ENCODE data around the gene HEATR9.

Gene HEATR9

GRCh38 chr17:35811759-35812158 is 56.9 kb downstream of the HEATR9 start:
- H3K4me1 ChIP-seq (ENCODE audit: insufficient read depth, low read length, severe bottlenecking), result peaks cover 29% of the 10 kb centered on the region
- no peaks in the 10 kb centered on the region for H3K9me2 ChIP-seq (ENCODE audit: low read depth, low read length)
- no peaks in the 10 kb centered on the region for H3F3A ChIP-seq (ENCODE audit: insufficient read depth, low read length)
- H3K9me3 ChIP-seq (ENCODE audit: low read length), result no peaks in the 10 kb centered on the region
- no peak overlapping the region for H2AFZ ChIP-seq (ENCODE audit: low read length)
- peaks cover 71% of the 10 kb centered on the region for H3K79me2 ChIP-seq (ENCODE audit: insufficient read depth, low read length)
- H3K9ac ChIP-seq (ENCODE audit: low read length), result no peak overlapping the region
- H3K4me3 ChIP-seq (ENCODE audit: low read depth, low read length, poor library complexity, severe bottlenecking), result peak overlapping the region; percentile 72
- peak overlapping the region; percentile 94 for H3K4me2 ChIP-seq (ENCODE audit: low read length)
- H3K27ac ChIP-seq (ENCODE audit: low read depth, low read length, poor library complexity, severe bottlenecking), result no peak overlapping the region
- TF ChIP-seq EZH2 (IDR thresholded peaks at IDR 0.05; ENCODE audit: borderline replicate concordance, low read length), result no peak
- TF ChIP-seq, protein P1, sequence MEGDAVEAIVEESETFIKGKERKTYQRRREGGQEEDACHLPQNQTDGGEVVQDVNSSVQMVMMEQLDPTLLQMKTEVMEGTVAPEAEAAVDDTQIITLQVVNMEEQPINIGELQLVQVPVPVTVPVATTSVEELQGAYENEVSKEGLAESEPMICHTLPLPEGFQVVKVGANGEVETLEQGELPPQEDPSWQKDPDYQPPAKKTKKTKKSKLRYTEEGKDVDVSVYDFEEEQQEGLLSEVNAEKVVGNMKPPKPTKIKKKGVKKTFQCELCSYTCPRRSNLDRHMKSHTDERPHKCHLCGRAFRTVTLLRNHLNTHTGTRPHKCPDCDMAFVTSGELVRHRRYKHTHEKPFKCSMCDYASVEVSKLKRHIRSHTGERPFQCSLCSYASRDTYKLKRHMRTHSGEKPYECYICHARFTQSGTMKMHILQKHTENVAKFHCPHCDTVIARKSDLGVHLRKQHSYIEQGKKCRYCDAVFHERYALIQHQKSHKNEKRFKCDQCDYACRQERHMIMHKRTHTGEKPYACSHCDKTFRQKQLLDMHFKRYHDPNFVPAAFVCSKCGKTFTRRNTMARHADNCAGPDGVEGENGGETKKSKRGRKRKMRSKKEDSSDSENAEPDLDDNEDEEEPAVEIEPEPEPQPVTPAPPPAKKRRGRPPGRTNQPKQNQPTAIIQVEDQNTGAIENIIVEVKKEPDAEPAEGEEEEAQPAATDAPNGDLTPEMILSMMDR (IDR thresholded peaks at IDR 0.05; ENCODE audit: low read length), result no peak
- peaks cover 41% of the 10 kb centered on the region; the same call in 1 of the 2 replicates for H3K36me3 ChIP-seq (ENCODE audit: insufficient read depth, low read length)
- H4K20me1 ChIP-seq (ENCODE audit: insufficient read depth, low read length), result peaks cover 5% of the 10 kb centered on the region; the same call in 1 of the 2 replicates
- H3K27me3 ChIP-seq (ENCODE audit: insufficient read depth, low read length), result no peaks in the 10 kb centered on the region

GRCh38 chr17:35809855-35810461 is 58.7 kb downstream of the HEATR9 start:
- Histone ChIP-seq H3K27me3 (ENCODE audit: insufficient read depth, low read length) (no peaks in the 10 kb centered on the region), H3K9ac (ENCODE audit: low read length) (peak overlapping the region; percentile 77), H3K79me2 (ENCODE audit: insufficient read depth, low read length) (peaks cover 53% of the 10 kb centered on the region), H2AFZ (ENCODE audit: low read length) (no peak overlapping the region), H3K4me3 (ENCODE audit: low read depth, low read length, poor library complexity, severe bottlenecking) (peak overlapping the region; percentile 72), H3K36me3 (ENCODE audit: insufficient read depth, low read length) (peaks cover 23% of the 10 kb centered on the region; the same call in 1 of the 2 replicates), H3K9me2 (ENCODE audit: low read depth, low read length) (no peaks in the 10 kb centered on the region), H3K4me1 (ENCODE audit: insufficient read depth, low read length, severe bottlenecking) (peaks cover 29% of the 10 kb centered on the region), H3K9me3 (ENCODE audit: low read length) (no peaks in the 10 kb centered on the region), H3K4me2 (ENCODE audit: low read length) (peak overlapping the region; percentile 94), H4K20me1 (ENCODE audit: insufficient read depth, low read length) (peaks cover 5% of the 10 kb centered on the region; the same call in 1 of the 2 replicates), H3K27ac (ENCODE audit: low read depth, low read length, poor library complexity, severe bottlenecking) (peak overlapping the region; percentile 84), H3F3A (ENCODE audit: insufficient read depth, low read length) (no peaks in the 10 kb centered on the region)
- TF ChIP-seq, protein P1 (IDR thresholded peaks at IDR 0.05; ENCODE audit: low read length), result no peak
- no peak for TF ChIP-seq EZH2 (IDR thresholded peaks at IDR 0.05; ENCODE audit: borderline replicate concordance, low read length)

DNA sequence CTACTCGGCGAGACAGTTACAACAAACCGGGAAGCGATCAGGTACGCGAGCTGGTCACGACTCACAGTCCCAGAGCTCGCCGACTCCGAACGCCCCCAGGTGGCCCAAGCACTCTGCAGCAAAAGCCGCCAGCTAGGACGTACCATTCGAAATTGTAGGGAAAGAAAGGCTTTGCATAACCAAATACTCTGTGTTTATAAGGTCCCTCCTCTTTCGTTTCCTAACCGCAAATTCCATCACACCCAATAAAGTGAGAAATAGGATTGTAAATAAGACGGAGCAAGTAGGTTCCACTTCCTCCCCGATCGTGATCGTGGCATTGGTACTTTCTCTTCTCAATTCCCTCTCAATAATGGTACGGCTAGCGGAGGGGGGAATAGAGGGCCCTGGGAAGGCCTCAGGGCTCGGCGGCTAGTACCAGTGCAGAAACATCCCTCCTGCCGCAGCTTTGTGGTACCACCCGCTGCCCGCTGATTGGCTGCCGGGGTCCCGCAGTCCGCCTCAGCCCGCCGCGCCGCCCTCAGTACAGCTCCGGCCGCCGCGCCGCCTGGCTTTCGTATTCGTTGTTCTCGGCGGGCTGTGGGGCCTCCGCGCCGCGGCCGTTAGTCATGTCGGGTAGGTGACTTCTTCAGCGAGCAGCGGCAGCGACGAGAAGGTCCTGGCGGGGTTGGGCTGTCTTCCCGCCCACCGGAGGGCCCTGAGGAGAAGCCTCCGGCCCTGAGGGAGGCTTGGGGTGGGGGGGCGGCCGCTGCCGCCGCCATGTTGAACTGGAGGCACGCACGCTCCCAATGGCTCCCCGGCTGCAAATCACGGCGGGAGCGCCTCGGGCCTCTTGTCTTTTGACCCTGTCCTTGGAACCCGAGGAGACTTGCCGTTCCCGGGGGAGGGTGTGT is 59.5 kb downstream of the HEATR9 start, which contains the start of gene TAF15:
TSS of gene TAF15 (plus strand) at position 523 of the 893 bp plus-strand sequence. CDS start at position 609, 86 bp downstream.
- peak within 1 kb of the TSS; percentile 72 for H3K4me3 ChIP-seq (ENCODE audit: low read depth, low read length, poor library complexity, severe bottlenecking)
- H3K79me2 ChIP-seq (ENCODE audit: insufficient read depth, low read length), result peaks cover 46% of the 10 kb centered on the region
- peak within 1 kb of the TSS; percentile 94 for H3K4me2 ChIP-seq (ENCODE audit: low read length)
- H2AFZ ChIP-seq (ENCODE audit: low read length), result peak within 1 kb of the TSS; percentile 23; the same call in 1 of the 2 replicates
- peak within 1 kb of the TSS; percentile 77 for H3K9ac ChIP-seq (ENCODE audit: low read length)
- no peaks in the 10 kb centered on the region for H3K27me3 ChIP-seq (ENCODE audit: insufficient read depth, low read length)
- peaks cover 21% of the 10 kb centered on the region; the same call in 1 of the 2 replicates for H3K36me3 ChIP-seq (ENCODE audit: insufficient read depth, low read length)
- peak within 1 kb of the TSS; percentile 84 for H3K27ac ChIP-seq (ENCODE audit: low read depth, low read length, poor library complexity, severe bottlenecking)
- H3K9me3 ChIP-seq (ENCODE audit: low read length), result no peaks in the 10 kb centered on the region
- H3F3A ChIP-seq (ENCODE audit: insufficient read depth, low read length), result no peaks in the 10 kb centered on the region
- TF ChIP-seq, protein P1 (IDR thresholded peaks at IDR 0.05; ENCODE audit: low read length), result peak; percentile 84
- TF ChIP-seq EZH2 (IDR thresholded peaks at IDR 0.05; ENCODE audit: borderline replicate concordance, low read length), result no peak
- no peaks in the 10 kb centered on the region for H3K9me2 ChIP-seq (ENCODE audit: low read depth, low read length)
- peaks cover 5% of the 10 kb centered on the region; the same call in 1 of the 2 replicates for H4K20me1 ChIP-seq (ENCODE audit: insufficient read depth, low read length)
- peaks cover 29% of the 10 kb centered on the region for H3K4me1 ChIP-seq (ENCODE audit: insufficient read depth, low read length, severe bottlenecking)
